ENCODE results near the gene ZNF521.

DNA sequence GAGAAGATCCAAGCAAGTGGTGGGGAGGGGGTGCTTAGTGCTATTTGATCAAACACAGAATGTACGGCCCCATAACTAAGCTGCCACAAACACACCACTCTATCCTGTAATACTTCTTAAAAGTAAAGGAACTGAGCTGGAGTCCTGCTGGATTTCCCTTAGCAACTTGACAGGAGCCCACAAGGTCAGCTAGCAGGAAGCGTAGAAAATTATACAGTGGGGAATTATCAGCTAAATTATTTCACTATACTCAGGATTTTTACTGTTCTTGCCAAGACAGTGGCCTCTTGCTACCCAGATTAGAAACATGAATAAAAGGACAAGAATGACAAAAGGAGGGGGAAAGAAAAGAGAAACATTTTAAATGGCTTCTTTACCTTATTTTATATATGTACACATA is 217.1 kb downstream of the ZNF521 start:
- TF ChIP-seq CTCF (IDR thresholded peaks at IDR 0.05) (no peak), POLR2A (IDR thresholded peaks at IDR 0.05) (no peak)
